Liver (tissue), 9 donors: ENCODE measurements around the gene THTPA. TPM values are rescaled to one million over a fixed set of nuclear protein-coding genes. Genes with fewer than 3 reads are reported as not detected.

Experiments
- DNase-seq: peaks from one replicate; pipeline ENCODE4 v3.0.0-alpha.2; 2017; ENCODE audit warnings: low spot score
- H3K27ac ChIP-seq, 2 donors: one replicate each; pipeline ENCODE4 v1.7.0; 2013; ENCODE audit warnings: inconsistent platforms in 2 of 2, low read length in 2 of 2, control low read depth in 1 of 2, low read depth in 1 of 2, mild to moderate bottlenecking in 1 of 2
- H3K27me3 ChIP-seq, 4 donors: one replicate each; pipeline versions ENCODE4 v1.6.1 to v1.7.0; 2013; ENCODE audit warnings: low read length in 3 of 4, inconsistent platforms in 1 of 4, mild to moderate bottlenecking in 1 of 4, moderate library complexity in 1 of 4; ENCODE audit not compliant: control insufficient read depth in 4 of 4, insufficient read depth in 4 of 4
- H3K36me3 ChIP-seq, 4 donors: one replicate each; pipeline versions ENCODE4 v1.6.1 to v1.7.0; 2013; ENCODE audit warnings: low read length in 3 of 4, mild to moderate bottlenecking in 3 of 4, low read depth in 1 of 4, moderate library complexity in 1 of 4; ENCODE audit not compliant: control insufficient read depth in 4 of 4, insufficient read depth in 3 of 4
- H3K4me1 ChIP-seq, 4 donors: one replicate each; pipeline versions ENCODE4 v1.6.1 to v1.7.0; 2013; ENCODE audit warnings: low read length in 3 of 4, mild to moderate bottlenecking in 3 of 4, moderate library complexity in 1 of 4; ENCODE audit not compliant: control insufficient read depth in 4 of 4, insufficient read depth in 4 of 4
- H3K4me3 ChIP-seq, 3 donors: one replicate each; pipeline versions ENCODE4 v1.6.1 to v1.7.0; 2013; ENCODE audit warnings: low read length in 3 of 3, control low read depth in 1 of 3, low read depth in 1 of 3, mild to moderate bottlenecking in 1 of 3
- H3K9ac ChIP-seq, 2 donors: one replicate each; pipeline ENCODE4 v1.7.0; 2013; ENCODE audit warnings: low read length in 2 of 2, mild to moderate bottlenecking in 2 of 2, moderate library complexity in 2 of 2, control low read depth in 1 of 2, low read depth in 1 of 2
- H3K9me3 ChIP-seq, 4 donors: one replicate each; pipeline versions ENCODE4 v1.6.1 to v1.7.0; 2013; ENCODE audit warnings: low read length in 3 of 4; ENCODE audit not compliant: control insufficient read depth in 4 of 4
- EGR1 ChIP-seq, 2 donors: IDR thresholded peaks; 2 replicates each; pipeline ENCODE4 v1.6.1; 2016 to 2018; ENCODE audit warnings: antibody characterized with exemption in 2 of 2, low read depth in 2 of 2
- FOXA1 ChIP-seq: IDR thresholded peaks from 2 replicates; pipeline ENCODE4 v1.6.1; 2016; ENCODE audit warnings: antibody characterized with exemption
- FOXA2 ChIP-seq: IDR thresholded peaks from 2 replicates; pipeline ENCODE4 v1.6.1; 2016; ENCODE audit warnings: antibody characterized with exemption
- GABPA ChIP-seq, 2 donors: IDR thresholded peaks in 1 of 2; conservative IDR thresholded peaks in 1 of 2; 2 replicates each; pipeline ENCODE4 v1.6.1; 2016; ENCODE audit warnings: antibody characterized with exemption in 2 of 2, mild to moderate bottlenecking in 1 of 2, moderate library complexity in 1 of 2
- HNF4A ChIP-seq, 2 donors: conservative IDR thresholded peaks; 2 replicates each; pipeline ENCODE4 v1.6.1; 2016; ENCODE audit warnings: antibody characterized with exemption in 2 of 2, mild to moderate bottlenecking in 2 of 2
- HNF4G ChIP-seq: IDR thresholded peaks from 2 replicates; pipeline ENCODE4 v1.6.1; 2016; ENCODE audit warnings: antibody characterized with exemption
- JUND ChIP-seq, 2 donors: IDR thresholded peaks; 2 replicates each; pipeline ENCODE4 v1.6.1; 2016; ENCODE audit warnings: antibody characterized with exemption in 2 of 2
- MAX ChIP-seq: IDR thresholded peaks from 2 replicates; pipeline ENCODE4 v1.6.1; 2016; ENCODE audit warnings: antibody characterized with exemption
- NR2F2 ChIP-seq: IDR thresholded peaks from 2 replicates; pipeline ENCODE4 v1.6.1; 2016; ENCODE audit warnings: antibody characterized with exemption
- RAD21 ChIP-seq, 2 donors: IDR thresholded peaks; 2 replicates each; pipeline ENCODE4 v1.6.1; 2016; ENCODE audit warnings: antibody characterized with exemption in 2 of 2, mild to moderate bottlenecking in 2 of 2
- REST ChIP-seq: IDR thresholded peaks from 2 replicates; pipeline ENCODE4 v1.6.1; 2016; ENCODE audit warnings: antibody characterized with exemption, mild to moderate bottlenecking
- RXRA ChIP-seq, 2 donors: IDR thresholded peaks; 2 replicates each; pipeline ENCODE4 v1.6.1; 2017 to 2018; ENCODE audit warnings: antibody characterized with exemption in 2 of 2, mild to moderate bottlenecking in 1 of 2
- SP1 ChIP-seq: IDR thresholded peaks from 2 replicates; pipeline ENCODE4 v1.6.1; 2018; ENCODE audit warnings: antibody characterized with exemption, mild to moderate bottlenecking
- TAF1 ChIP-seq: conservative IDR thresholded peaks from 2 replicates; pipeline ENCODE4 v1.6.1; 2016; ENCODE audit warnings: antibody characterized with exemption, mild to moderate bottlenecking
- YY1 ChIP-seq: IDR thresholded peaks from 2 replicates; pipeline ENCODE4 v1.6.1; 2016; ENCODE audit warnings: antibody characterized with exemption, mild to moderate bottlenecking
- ZBTB33 ChIP-seq: IDR thresholded peaks from 2 replicates; pipeline ENCODE4 v1.6.1; 2016; ENCODE audit warnings: antibody characterized with exemption
- WGBS: extraction: QIAGEN DNeasy Blood & Tissue Kit; methylation state at CpG from one replicate; pipeline ENCODE4 v1.1.7; 2013; 5-methylcytosine and 5-hydroxymethylcytosine counted together
- polyA plus RNA-seq, 2 donors: library from polyadenylated mRNA; stranded (reverse) in 1 of 2; unstranded in 1 of 2; fragments of 200-250 nt in 1 of 2; fragments of >200 nt in 1 of 2; fragmentation: Nextera tagmentation in 1 of 2; extraction: Ambion mirVana in 1 of 2; gene quantifications; one replicate each; pipeline versions ENCODE4 v1.2.1 to v1.2.3, GENCODE V29; 2013 to 2015
- total RNA-seq, 2 donors: library from RNA; depleted of rRNA; stranded (reverse); fragments of >200 nt; gene quantifications; one replicate each; pipeline ENCODE4 v1.2.3, GENCODE V29; 2014
- donor health status: healthy.
- donor health status: healthy.
- donor health status: healthy.
- donor health status: healthy.
- donor health status: healthy.

The THTPA gene
- total and polyA plus RNA-seq, 4 donors, result 7.3 to 19.8 (median 9.9) TPM

GRCh38 chr14:23533652-23534435 lies 22.2 kb upstream of the THTPA start:
- Histone ChIP-seq H3K9ac (no peak overlapping the region), H3K9me3 (no peaks in the 10 kb centered on the region), H3K36me3 (no peaks in the 10 kb centered on the region), H3K4me1 (no peaks in the 10 kb centered on the region), H3K4me3 (no peak overlapping the region), H3K27me3 (no peaks in the 10 kb centered on the region), H3K27ac (no peak overlapping the region)
- TF ChIP-seq NR2F2, result no peak
- no peak for TF ChIP-seq HNF4A (conservative IDR thresholded peaks at IDR 0.05)
- TF ChIP-seq FOXA2, result no peak
- TF ChIP-seq HNF4G, result no peak
- TF ChIP-seq SP1, result no peak
- TF ChIP-seq JUND (IDR thresholded peaks at IDR 0.05), result no peak
- no peak for TF ChIP-seq YY1
- TF ChIP-seq RXRA (IDR thresholded peaks at IDR 0.05), result no peak
- TF ChIP-seq TAF1, result no peak
- WGBS, result 94% methylated on average over 16 of the region's 16 CpGs
- no peak for DNase-seq

GRCh38 chr14:23535943-23536342 lies 20.1 kb upstream of the THTPA start:
- Histone ChIP-seq H3K27me3 (no peaks in the 10 kb centered on the region), H3K4me3 (no peak overlapping the region), H3K4me1 (no peaks in the 10 kb centered on the region), H3K9me3 (no peaks in the 10 kb centered on the region), H3K9ac (no peak overlapping the region), H3K27ac (no peak overlapping the region), H3K36me3 (no peaks in the 10 kb centered on the region)
- 85% methylated on average over 4 of the region's 4 CpGs for WGBS
- TF ChIP-seq FOXA2 (no peak), GABPA (IDR thresholded peaks at IDR 0.05 in 1 of 2, conservative IDR thresholded peaks at IDR 0.05 in 1 of 2) (no peak), RAD21 (IDR thresholded peaks at IDR 0.05) (no peak), MAX (no peak), EGR1 (IDR thresholded peaks at IDR 0.05; ENCODE audit: low read depth in 2 of 2) (no peak), FOXA1 (no peak), ZBTB33 (no peak), RXRA (IDR thresholded peaks at IDR 0.05) (no peak), REST (no peak)
- no peak for DNase-seq
